GM21390 (cell line): ENCODE measurements around the gene FXYD7.
"Not testable (repeated sequence)": the region's sequence is repeated elsewhere in the genome, so short reads cannot be mapped to it uniquely, and the experiment has no call there.

Source experiments
- ATAC-seq: cut with Tn5 transposase; IDR thresholded peaks from one replicate; pipeline ENCODE4 v1.9.1; 2021; ENCODE audit not compliant: unreplicated experiment

FXYD7 gene

DNA sequence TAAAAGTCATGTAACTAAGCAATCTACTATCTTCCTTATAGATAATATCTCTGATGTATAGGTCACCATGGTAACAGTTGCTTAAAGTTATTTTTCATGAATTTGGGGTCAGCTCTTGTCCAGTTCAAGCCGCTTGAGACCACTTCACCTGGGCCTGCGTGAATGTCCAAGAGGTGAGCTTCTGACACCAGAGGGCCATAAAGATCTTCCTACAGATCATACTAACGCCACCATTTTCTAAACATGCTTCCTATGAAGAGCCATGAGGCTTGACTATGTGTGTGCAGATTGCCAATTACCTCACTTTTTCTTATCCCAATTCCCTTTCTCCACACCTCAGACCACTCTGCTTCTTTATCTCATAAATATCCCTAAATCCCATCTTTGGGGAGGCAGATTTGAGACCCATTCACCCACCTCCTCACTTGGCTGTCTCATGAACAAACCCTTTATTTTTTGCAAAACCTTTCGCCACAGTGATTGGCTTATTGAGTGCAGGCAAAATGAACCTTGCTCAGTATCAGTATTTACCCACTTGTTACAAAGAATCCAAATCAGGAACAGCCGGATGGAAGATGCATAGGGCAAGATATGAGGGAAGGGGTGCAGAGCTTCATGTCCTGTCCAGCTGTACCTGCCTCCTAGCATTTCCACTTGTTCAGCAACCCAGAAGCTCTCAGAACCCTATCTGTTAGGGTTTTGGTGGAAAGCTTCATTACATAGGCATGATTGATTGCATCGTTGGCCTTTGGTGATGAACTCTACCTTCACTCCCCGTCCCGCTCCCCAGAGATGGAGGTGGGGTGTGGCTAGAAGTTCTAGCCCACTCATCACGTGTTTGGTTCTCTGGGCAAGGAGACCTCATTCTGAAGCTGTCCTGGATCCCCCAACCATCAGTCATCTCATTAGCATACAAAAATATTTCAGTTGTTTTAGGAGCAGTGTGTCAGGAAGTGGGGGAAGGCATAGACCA lies 51.2 kb downstream of the FXYD7 start:
- ATAC-seq = no peak

DNA sequence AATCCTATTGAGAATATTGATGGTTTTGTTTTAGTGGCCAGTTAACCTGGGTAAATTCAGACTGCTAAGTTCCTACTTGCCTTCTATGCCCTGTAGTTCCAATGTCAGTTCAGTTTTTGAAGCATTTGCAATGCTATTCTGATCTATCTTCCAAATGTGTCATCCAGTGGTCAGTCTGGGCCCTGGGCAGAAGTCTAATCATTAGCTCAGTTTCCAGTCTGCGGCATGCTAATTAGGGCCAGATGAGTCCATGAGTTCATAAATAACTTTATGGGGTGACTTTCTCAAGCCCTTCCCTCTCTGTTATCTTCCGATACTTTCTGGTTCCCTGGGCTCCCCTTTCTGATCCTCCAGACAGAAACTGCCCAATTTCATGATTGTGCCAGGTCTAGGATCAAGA lies 52.8 kb downstream of the FXYD7 start:
- ATAC-seq = no peak

DNA sequence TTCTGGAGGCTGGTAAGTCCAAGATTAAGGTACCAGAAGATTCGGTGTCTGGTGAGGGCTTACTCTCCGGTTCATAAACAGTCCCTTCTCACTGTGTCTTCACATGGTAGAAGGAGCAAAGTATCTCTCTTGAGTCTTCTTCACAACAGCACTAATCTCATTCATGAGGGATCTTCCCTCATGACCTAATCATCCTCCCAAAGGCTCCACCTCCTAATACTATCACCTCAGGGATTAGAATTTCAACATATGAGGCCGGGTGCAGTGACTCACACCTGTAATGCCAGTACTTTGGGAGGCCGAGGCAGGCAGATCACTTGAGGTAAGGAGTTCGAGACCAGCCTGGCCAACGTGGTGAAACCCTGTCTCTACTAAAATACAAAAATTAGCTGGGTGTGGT lies 53.8 kb downstream of the FXYD7 start:
- not testable (repeated sequence) for ATAC-seq

GRCh38 chr19:35199481-35199880 lies 56.4 kb downstream of the FXYD7 start:
- ATAC-seq = no peak

DNA sequence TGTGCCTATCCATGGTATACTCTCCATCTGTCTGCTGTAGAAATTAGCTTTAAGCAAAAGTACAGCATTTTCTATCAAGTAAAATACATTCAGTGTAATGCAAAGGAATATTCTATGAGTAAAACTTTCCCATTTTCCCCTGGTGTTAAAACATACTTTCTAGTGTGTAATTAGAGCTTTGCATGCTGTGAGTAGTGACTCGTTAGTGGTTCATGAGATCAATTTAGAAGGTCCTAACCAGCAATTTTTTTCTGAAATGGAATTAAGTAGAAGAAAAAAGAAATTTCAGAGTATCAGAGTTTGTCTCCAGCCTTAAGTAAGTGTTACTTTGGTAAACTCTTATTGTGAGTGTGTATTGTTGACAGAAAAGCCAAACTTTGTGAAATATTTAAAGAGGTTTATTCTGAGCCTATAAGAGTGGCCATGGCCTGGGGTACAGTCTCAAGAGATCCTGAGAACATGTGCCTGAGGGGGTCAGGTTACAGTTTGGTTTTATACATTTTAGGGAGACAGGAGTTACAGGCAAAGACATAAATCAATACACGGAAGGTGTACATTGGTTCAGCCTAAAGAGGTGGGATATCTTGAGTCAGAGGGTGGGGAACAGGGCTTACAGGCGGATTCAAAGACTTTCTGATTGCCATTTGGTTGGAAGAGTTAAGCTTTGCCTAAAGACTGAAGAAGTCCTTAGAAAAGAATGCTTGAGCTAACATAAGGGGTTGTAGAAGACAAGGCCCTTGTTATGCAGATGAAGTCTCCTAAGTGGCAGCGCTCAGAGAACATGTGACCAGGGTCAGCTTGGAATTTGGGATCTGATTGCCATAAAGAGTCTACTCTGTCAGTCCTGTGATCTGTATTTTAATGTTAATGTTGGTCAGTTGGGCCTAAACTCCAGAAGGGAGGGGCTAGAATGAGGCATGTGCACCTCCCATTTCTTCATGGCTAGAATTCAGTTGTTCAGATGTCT lies 60.0 kb downstream of the FXYD7 start:
- no peak for ATAC-seq
